ENCODE data around the gene BLVRA.

DNA sequence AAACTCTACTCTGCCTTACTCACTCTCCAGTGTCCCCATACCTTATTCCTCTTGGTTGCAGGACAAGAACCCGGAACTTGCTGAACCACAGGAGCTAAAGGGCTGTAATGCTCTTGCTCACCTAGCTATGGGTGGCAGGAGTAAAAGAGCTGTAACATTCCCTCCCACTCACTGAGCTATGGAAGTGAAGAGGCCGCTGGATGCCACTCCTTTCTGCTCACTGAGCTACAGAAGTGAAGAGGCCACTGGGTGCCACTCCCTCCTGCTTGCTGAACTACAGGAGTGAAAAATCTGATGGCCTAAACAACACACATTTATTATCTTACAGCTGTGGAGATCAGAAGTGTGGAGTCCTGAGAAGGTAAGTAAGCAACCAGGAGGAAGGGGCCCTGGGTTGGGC lies 93.3 kb downstream of the BLVRA start:
- TF ChIP-seq, protein P1, sequence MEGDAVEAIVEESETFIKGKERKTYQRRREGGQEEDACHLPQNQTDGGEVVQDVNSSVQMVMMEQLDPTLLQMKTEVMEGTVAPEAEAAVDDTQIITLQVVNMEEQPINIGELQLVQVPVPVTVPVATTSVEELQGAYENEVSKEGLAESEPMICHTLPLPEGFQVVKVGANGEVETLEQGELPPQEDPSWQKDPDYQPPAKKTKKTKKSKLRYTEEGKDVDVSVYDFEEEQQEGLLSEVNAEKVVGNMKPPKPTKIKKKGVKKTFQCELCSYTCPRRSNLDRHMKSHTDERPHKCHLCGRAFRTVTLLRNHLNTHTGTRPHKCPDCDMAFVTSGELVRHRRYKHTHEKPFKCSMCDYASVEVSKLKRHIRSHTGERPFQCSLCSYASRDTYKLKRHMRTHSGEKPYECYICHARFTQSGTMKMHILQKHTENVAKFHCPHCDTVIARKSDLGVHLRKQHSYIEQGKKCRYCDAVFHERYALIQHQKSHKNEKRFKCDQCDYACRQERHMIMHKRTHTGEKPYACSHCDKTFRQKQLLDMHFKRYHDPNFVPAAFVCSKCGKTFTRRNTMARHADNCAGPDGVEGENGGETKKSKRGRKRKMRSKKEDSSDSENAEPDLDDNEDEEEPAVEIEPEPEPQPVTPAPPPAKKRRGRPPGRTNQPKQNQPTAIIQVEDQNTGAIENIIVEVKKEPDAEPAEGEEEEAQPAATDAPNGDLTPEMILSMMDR (IDR thresholded peaks at IDR 0.05): no peak
- TF ChIP-seq POLR2AphosphoS5 (IDR thresholded peaks at IDR 0.05) (no peak), POLR2A (IDR thresholded peaks at IDR 0.05; ENCODE audit: low read depth) (no peak)
